GM23338 (cell line): ENCODE data around the gene POLR3E. TPM values are rescaled to one million over a fixed set of nuclear protein-coding genes. Genes with fewer than 3 reads are reported as not detected.

Experiments
- ATAC-seq: fragments of 200-7000 bp; cut with Tn5 transposase; 3 replicates; pipeline ENCODE4 v1.9.1; 2020
- DNase-seq: peaks from one replicate; pipeline ENCODE4 v3.0.0-alpha.2; 2015; ENCODE audit warnings: low spot score
- H2AFZ ChIP-seq: fragments of 200-600 bp; sonication (generic); 2 replicates; pipeline ENCODE4 v1.8.0; 2016; ENCODE audit warnings: antibody characterized with exemption, mild to moderate bottlenecking, moderate library complexity
- H3F3A ChIP-seq: fragments of 200-600 bp; sonication (generic); replicated peaks from 2 replicates; pipeline ENCODE4 v1.8.0; 2017; ENCODE audit warnings: antibody characterized with exemption, mixed run types, low read depth
- H3K27ac ChIP-seq: fragments of 200-600 bp; sonication (generic); 2 replicates; pipeline ENCODE4 v1.6.1; 2016; ENCODE audit warnings: low read depth
- H3K27me3 ChIP-seq: fragments of 200-600 bp; sonication (generic); 2 replicates; pipeline ENCODE4 v1.8.0; 2016; ENCODE audit warnings: mild to moderate bottlenecking, mixed run types, moderate library complexity; ENCODE audit not compliant: insufficient read depth
- H3K36me3 ChIP-seq: fragments of 200-600 bp; sonication (generic); 2 replicates; pipeline ENCODE4 v1.8.0; 2016; ENCODE audit warnings: mild to moderate bottlenecking; ENCODE audit not compliant: insufficient read depth
- H3K4me1 ChIP-seq: fragments of 200-600 bp; sonication (generic); 2 replicates; pipeline ENCODE4 v1.8.0; 2016; ENCODE audit warnings: mild to moderate bottlenecking, moderate library complexity; ENCODE audit not compliant: insufficient read depth
- H3K4me2 ChIP-seq: fragments of 200-600 bp; sonication (generic); 2 replicates; pipeline ENCODE4 v1.7.1; 2017; ENCODE audit warnings: mixed run types
- H3K4me3 ChIP-seq: fragments of 200-600 bp; sonication (generic); 2 replicates; pipeline ENCODE4 v1.6.1; 2016; ENCODE audit warnings: mixed run types
- H3K79me2 ChIP-seq: fragments of 200-600 bp; sonication (generic); replicated peaks from 2 replicates; pipeline ENCODE4 v1.8.0; 2017; ENCODE audit warnings: mild to moderate bottlenecking; ENCODE audit not compliant: insufficient read depth
- H3K9me2 ChIP-seq: fragments of 200-600 bp; sonication (generic); 2 replicates; pipeline ENCODE4 v1.8.0; 2017; ENCODE audit not compliant: insufficient read depth
- H4K20me1 ChIP-seq: fragments of 200-600 bp; sonication (generic); replicated peaks from 2 replicates; pipeline ENCODE4 v1.8.0; 2017; ENCODE audit warnings: mild to moderate bottlenecking; ENCODE audit not compliant: insufficient read depth
- H3K27ac Mint-ChIP-seq: 2 replicates; pipeline ENCODE4 v1.8.0; 2020; ENCODE audit warnings: inconsistent platforms, mild to moderate bottlenecking, moderate library complexity, mixed read lengths
- H3K27me3 Mint-ChIP-seq: 3 replicates; pipeline ENCODE4 v1.8.0; 2022; ENCODE audit warnings: low read depth, mild to moderate bottlenecking, moderate library complexity, mixed read lengths, inconsistent platforms; ENCODE audit not compliant: insufficient read depth, poor library complexity
- H3K36me3 Mint-ChIP-seq: 3 replicates; pipeline ENCODE4 v1.8.0; 2021; ENCODE audit warnings: low read depth, mild to moderate bottlenecking, inconsistent platforms, moderate library complexity, mixed read lengths
- H3K4me1 Mint-ChIP-seq: 3 replicates; pipeline ENCODE4 v1.8.0; 2020; ENCODE audit warnings: mild to moderate bottlenecking, inconsistent platforms, mixed read lengths
- H3K4me3 Mint-ChIP-seq: 3 replicates; pipeline ENCODE4 v1.8.0; 2021; ENCODE audit warnings: moderate library complexity, mild to moderate bottlenecking, inconsistent platforms, mixed read lengths
- H3K9me3 Mint-ChIP-seq: 3 replicates; pipeline ENCODE4 v1.8.0; 2020; ENCODE audit warnings: moderate library complexity, mild to moderate bottlenecking, inconsistent platforms, mixed read lengths
- CREB1 ChIP-seq: fragments of 250-450 bp; sonication (Bioruptor Pico); IDR thresholded peaks from 2 replicates; pipeline ENCODE4 v1.5.0; 2020; ENCODE audit warnings: low read depth, mild to moderate bottlenecking, moderate library complexity
- EZH2 ChIP-seq: fragments of 200-600 bp; sonication (generic); IDR thresholded peaks from one replicate; pipeline ENCODE4 v1.8.0; 2017; ENCODE audit warnings: antibody characterized with exemption, mild to moderate bottlenecking, low read depth; ENCODE audit not compliant: unreplicated experiment
- EZH2phosphoT487 ChIP-seq: fragments of 200-600 bp; sonication (generic); IDR thresholded peaks from one replicate; pipeline ENCODE4 v1.8.1; 2018; ENCODE audit warnings: antibody characterized with exemption; ENCODE audit not compliant: unreplicated experiment
- JUNB ChIP-seq: IDR thresholded peaks from one replicate; pipeline ENCODE4 v1.6.1; 2016; ENCODE audit warnings: antibody characterized with exemption; ENCODE audit not compliant: unreplicated experiment
- NANOG ChIP-seq: IDR thresholded peaks from 2 replicates; pipeline ENCODE4 v1.6.1; 2016; ENCODE audit warnings: antibody characterized with exemption, borderline replicate concordance
- POLR2AphosphoS5 ChIP-seq: IDR thresholded peaks from 2 replicates; pipeline ENCODE4 v1.6.1; 2016; ENCODE audit warnings: antibody characterized with exemption, low read depth
- STAT1 ChIP-seq: IDR thresholded peaks from one replicate; pipeline ENCODE4 v1.6.1; 2016; ENCODE audit warnings: antibody characterized with exemption; ENCODE audit not compliant: unreplicated experiment
- ZNF114 ChIP-seq: fragments of 250-450 bp; sonication (Bioruptor Pico); IDR thresholded peaks from 2 replicates; pipeline ENCODE4 v1.5.0; 2020; ENCODE audit warnings: mild to moderate bottlenecking, moderate library complexity
- ZNF331 ChIP-seq: fragments of 250-450 bp; sonication (Bioruptor Pico); IDR thresholded peaks from 2 replicates; pipeline ENCODE4 v1.5.0; 2020; ENCODE audit warnings: low read depth, mild to moderate bottlenecking, moderate library complexity
- polyA plus RNA-seq: library from polyadenylated mRNA; unstranded; fragments of >200 nt; fragmentation: Nextera tagmentation; extraction: Ambion mirVana; gene quantifications from 2 replicates; pipeline ENCODE4 v1.2.1, GENCODE V29; 2016
- total RNA-seq: library from RNA; depleted of rRNA; stranded (reverse); fragments of >200 nt; shearing (Covaris generic); gene quantifications from 2 replicates; pipeline ENCODE4 v1.2.3, GENCODE V29; 2014
- TF ChIP-seq, protein P1 (sequence below): fragments of 250-450 bp; sonication (Bioruptor Pico); IDR thresholded peaks from 2 replicates; pipeline ENCODE4 v1.5.0; 2020; ENCODE audit warnings: mild to moderate bottlenecking, moderate library complexity
- TF ChIP-seq, protein P2 (sequence below): IDR thresholded peaks from 2 replicates; pipeline ENCODE4 v1.6.1; 2016; ENCODE audit warnings: antibody characterized with exemption
- TF ChIP-seq, protein P3 (sequence below): IDR thresholded peaks from one replicate; pipeline ENCODE4 v1.6.1; 2018; ENCODE audit warnings: antibody characterized with exemption; ENCODE audit not compliant: unreplicated experiment
- TF ChIP-seq, protein P4 (sequence below), 2 experiments: fragments of 200-600 bp in 1 of 2; sonication (generic) in 1 of 2; conservative IDR thresholded peaks; 2 replicates each; pipeline versions ENCODE4 v1.5.1 to v1.6.1; 2016 to 2017; ENCODE audit warnings: antibody characterized with exemption in 2 of 2, low read depth in 2 of 2, mild to moderate bottlenecking in 2 of 2, moderate library complexity in 1 of 2

POLR3E gene
- total and polyA plus RNA-seq, 2 experiments from 2014 or later = 62.7 to 141 TPM

DNA sequence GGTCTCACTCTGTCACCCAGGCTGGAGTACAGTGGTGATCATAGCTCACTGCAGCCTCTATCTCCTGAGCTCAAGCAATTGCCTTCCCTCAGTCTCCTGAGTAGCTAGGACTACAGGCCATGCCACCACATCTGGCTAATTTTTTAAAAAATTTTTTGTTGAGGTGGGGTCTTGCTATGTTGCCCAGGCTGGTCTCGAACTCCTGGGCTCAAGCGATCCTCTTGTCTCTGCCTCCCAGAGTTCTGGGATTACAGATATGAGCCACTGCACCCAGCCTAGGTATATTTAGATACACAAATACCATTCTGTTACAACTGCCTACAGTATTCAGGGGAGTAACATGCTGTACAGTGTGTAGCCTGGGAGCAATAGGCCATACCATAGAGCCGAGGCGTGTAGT, 14.3 kb downstream of the POLR3E start:
- Histone ChIP-seq H3K4me1 (no peaks in the 10 kb centered on the region), H4K20me1 (peaks cover 10% of the 10 kb centered on the region; the same call in 1 of the 2 replicates), H3K27me3 (no peaks in the 10 kb centered on the region), H3K27ac (no peak overlapping the region), H3K9me2 (no peaks in the 10 kb centered on the region), H2AFZ (no peak overlapping the region), H3F3A (peaks cover 8% of the 10 kb centered on the region; the same call in 1 of the 2 replicates), H3K79me2 (peaks cover 10% of the 10 kb centered on the region; the same call in 1 of the 2 replicates), H3K4me2 (no peak overlapping the region), H3K36me3 (peaks cover 14% of the 10 kb centered on the region; the same call in 1 of the 2 replicates), H3K4me3 (no peak overlapping the region)
- Mint-ChIP-seq H3K36me3 (peaks cover 74% of the 10 kb centered on the region), H3K9me3 (no peaks in the 10 kb centered on the region; the same call in 2 of the 3 replicates), H3K27ac (no peak overlapping the region), H3K27me3 (peaks cover 7% of the 10 kb centered on the region), H3K4me1 (no peaks in the 10 kb centered on the region), H3K4me3 (no peak overlapping the region)
- ATAC-seq (no peak), DNase-seq (no peak)
- TF ChIP-seq POLR2AphosphoS5 (no peak), STAT1 (no peak), EZH2 (no peak), EZH2phosphoT487 (no peak), CREB1 (CRISPR knock-in tag) (no peak), NANOG (no peak), ZNF114 (CRISPR knock-in tag) (no peak), JUNB (no peak), ZNF331 (CRISPR knock-in tag) (no peak)
- TF ChIP-seq, protein P1, sequence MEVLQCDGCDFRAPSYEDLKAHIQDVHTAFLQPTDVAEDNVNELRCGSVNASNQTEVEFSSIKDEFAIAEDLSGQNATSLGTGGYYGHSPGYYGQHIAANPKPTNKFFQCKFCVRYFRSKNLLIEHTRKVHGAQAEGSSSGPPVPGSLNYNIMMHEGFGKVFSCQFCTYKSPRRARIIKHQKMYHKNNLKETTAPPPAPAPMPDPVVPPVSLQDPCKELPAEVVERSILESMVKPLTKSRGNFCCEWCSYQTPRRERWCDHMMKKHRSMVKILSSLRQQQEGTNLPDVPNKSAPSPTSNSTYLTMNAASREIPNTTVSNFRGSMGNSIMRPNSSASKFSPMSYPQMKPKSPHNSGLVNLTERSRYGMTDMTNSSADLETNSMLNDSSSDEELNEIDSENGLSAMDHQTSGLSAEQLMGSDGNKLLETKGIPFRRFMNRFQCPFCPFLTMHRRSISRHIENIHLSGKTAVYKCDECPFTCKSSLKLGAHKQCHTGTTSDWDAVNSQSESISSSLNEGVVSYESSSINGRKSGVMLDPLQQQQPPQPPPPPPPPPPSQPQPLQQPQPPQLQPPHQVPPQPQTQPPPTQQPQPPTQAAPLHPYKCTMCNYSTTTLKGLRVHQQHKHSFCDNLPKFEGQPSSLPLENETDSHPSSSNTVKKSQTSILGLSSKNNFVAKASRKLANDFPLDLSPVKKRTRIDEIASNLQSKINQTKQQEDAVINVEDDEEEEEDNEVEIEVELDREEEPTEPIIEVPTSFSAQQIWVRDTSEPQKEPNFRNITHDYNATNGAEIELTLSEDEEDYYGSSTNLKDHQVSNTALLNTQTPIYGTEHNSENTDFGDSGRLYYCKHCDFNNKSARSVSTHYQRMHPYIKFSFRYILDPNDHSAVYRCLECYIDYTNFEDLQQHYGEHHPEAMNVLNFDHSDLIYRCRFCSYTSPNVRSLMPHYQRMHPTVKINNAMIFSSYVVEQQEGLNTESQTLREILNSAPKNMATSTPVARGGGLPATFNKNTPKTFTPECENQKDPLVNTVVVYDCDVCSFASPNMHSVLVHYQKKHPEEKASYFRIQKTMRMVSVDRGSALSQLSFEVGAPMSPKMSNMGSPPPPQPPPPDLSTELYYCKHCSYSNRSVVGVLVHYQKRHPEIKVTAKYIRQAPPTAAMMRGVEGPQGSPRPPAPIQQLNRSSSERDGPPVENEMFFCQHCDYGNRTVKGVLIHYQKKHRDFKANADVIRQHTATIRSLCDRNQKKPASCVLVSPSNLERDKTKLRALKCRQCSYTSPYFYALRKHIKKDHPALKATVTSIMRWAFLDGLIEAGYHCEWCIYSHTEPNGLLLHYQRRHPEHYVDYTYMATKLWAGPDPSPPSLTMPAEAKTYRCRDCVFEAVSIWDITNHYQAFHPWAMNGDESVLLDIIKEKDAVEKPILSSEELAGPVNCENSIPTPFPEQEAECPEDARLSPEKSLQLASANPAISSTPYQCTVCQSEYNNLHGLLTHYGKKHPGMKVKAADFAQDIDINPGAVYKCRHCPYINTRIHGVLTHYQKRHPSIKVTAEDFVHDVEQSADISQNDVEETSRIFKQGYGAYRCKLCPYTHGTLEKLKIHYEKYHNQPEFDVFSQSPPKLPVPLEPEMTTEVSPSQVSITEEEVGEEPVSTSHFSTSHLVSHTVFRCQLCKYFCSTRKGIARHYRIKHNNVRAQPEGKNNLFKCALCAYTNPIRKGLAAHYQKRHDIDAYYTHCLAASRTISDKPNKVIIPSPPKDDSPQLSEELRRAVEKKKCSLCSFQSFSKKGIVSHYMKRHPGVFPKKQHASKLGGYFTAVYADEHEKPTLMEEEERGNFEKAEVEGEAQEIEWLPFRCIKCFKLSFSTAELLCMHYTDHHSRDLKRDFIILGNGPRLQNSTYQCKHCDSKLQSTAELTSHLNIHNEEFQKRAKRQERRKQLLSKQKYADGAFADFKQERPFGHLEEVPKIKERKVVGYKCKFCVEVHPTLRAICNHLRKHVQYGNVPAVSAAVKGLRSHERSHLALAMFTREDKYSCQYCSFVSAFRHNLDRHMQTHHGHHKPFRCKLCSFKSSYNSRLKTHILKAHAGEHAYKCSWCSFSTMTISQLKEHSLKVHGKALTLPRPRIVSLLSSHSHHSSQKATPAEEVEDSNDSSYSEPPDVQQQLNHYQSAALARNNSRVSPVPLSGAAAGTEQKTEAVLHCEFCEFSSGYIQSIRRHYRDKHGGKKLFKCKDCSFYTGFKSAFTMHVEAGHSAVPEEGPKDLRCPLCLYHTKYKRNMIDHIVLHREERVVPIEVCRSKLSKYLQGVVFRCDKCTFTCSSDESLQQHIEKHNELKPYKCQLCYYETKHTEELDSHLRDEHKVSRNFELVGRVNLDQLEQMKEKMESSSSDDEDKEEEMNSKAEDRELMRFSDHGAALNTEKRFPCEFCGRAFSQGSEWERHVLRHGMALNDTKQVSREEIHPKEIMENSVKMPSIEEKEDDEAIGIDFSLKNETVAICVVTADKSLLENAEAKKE (CRISPR knock-in tag) = no peak
- TF ChIP-seq, protein P2, sequence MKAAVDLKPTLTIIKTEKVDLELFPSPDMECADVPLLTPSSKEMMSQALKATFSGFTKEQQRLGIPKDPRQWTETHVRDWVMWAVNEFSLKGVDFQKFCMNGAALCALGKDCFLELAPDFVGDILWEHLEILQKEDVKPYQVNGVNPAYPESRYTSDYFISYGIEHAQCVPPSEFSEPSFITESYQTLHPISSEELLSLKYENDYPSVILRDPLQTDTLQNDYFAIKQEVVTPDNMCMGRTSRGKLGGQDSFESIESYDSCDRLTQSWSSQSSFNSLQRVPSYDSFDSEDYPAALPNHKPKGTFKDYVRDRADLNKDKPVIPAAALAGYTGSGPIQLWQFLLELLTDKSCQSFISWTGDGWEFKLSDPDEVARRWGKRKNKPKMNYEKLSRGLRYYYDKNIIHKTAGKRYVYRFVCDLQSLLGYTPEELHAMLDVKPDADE = no peak
- TF ChIP-seq, protein P3, sequence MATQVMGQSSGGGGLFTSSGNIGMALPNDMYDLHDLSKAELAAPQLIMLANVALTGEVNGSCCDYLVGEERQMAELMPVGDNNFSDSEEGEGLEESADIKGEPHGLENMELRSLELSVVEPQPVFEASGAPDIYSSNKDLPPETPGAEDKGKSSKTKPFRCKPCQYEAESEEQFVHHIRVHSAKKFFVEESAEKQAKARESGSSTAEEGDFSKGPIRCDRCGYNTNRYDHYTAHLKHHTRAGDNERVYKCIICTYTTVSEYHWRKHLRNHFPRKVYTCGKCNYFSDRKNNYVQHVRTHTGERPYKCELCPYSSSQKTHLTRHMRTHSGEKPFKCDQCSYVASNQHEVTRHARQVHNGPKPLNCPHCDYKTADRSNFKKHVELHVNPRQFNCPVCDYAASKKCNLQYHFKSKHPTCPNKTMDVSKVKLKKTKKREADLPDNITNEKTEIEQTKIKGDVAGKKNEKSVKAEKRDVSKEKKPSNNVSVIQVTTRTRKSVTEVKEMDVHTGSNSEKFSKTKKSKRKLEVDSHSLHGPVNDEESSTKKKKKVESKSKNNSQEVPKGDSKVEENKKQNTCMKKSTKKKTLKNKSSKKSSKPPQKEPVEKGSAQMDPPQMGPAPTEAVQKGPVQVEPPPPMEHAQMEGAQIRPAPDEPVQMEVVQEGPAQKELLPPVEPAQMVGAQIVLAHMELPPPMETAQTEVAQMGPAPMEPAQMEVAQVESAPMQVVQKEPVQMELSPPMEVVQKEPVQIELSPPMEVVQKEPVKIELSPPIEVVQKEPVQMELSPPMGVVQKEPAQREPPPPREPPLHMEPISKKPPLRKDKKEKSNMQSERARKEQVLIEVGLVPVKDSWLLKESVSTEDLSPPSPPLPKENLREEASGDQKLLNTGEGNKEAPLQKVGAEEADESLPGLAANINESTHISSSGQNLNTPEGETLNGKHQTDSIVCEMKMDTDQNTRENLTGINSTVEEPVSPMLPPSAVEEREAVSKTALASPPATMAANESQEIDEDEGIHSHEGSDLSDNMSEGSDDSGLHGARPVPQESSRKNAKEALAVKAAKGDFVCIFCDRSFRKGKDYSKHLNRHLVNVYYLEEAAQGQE = no peak
- TF ChIP-seq, protein P4, sequence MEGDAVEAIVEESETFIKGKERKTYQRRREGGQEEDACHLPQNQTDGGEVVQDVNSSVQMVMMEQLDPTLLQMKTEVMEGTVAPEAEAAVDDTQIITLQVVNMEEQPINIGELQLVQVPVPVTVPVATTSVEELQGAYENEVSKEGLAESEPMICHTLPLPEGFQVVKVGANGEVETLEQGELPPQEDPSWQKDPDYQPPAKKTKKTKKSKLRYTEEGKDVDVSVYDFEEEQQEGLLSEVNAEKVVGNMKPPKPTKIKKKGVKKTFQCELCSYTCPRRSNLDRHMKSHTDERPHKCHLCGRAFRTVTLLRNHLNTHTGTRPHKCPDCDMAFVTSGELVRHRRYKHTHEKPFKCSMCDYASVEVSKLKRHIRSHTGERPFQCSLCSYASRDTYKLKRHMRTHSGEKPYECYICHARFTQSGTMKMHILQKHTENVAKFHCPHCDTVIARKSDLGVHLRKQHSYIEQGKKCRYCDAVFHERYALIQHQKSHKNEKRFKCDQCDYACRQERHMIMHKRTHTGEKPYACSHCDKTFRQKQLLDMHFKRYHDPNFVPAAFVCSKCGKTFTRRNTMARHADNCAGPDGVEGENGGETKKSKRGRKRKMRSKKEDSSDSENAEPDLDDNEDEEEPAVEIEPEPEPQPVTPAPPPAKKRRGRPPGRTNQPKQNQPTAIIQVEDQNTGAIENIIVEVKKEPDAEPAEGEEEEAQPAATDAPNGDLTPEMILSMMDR (conservative IDR thresholded peaks at IDR 0.05; ENCODE audit: low read depth in 2 of 2) = no peak
